GM20000 (cell line): ENCODE data around the gene CATSPER4.

ENCODE experiments used
- DNase-seq: peaks from one replicate; pipeline ENCODE4 v3.0.0; 2012; ENCODE audit warnings: low spot score
- CTCF ChIP-seq: IDR thresholded peaks from 2 replicates; pipeline ENCODE4 v1.5.1; 2012; ENCODE audit warnings: mild to moderate bottlenecking, control low read depth; ENCODE audit errors: extremely low read depth, missing control alignments

The CATSPER4 gene

DNA sequence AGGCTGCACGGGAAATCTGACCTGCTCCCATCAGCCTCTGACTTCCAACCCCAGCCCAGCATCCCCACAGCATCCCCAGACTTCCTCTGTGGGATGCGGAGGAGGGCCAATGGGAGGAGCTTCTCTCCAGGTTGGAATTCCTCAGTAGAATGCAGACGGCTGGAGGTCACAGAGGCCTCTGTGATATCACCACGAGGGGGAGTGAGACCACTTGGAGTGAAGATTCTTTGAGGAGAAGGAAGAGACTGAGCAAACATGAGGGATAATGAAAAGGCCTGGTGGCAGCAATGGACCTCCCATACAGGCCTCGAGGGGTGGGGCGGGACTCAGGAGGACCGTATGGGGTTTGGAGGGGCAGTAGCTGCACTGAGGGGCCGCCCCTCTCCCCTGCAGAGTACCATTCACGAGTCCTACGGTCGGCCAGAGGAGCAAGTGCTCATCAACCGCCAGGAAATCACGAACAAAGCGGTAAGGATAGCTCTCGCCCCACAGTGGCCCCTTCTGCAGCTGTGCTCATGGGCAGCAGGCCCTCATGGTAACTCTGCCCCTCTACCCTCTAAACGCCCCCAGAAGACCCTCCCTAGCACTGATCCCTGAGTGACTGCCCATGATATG, at the start of gene CATSPER4:
Gene CATSPER4 (plus strand): TSS at position 230 of the 615 bp plus-strand sequence. CDS start 26 bp downstream, at position 256.
- no peak for DNase-seq
- TF ChIP-seq CTCF: no peak

GRCh38 chr1:26142159-26142558, 48.2 kb upstream of the CATSPER4 start:
- no peak for TF ChIP-seq CTCF
- DNase-seq: no peak

DNA sequence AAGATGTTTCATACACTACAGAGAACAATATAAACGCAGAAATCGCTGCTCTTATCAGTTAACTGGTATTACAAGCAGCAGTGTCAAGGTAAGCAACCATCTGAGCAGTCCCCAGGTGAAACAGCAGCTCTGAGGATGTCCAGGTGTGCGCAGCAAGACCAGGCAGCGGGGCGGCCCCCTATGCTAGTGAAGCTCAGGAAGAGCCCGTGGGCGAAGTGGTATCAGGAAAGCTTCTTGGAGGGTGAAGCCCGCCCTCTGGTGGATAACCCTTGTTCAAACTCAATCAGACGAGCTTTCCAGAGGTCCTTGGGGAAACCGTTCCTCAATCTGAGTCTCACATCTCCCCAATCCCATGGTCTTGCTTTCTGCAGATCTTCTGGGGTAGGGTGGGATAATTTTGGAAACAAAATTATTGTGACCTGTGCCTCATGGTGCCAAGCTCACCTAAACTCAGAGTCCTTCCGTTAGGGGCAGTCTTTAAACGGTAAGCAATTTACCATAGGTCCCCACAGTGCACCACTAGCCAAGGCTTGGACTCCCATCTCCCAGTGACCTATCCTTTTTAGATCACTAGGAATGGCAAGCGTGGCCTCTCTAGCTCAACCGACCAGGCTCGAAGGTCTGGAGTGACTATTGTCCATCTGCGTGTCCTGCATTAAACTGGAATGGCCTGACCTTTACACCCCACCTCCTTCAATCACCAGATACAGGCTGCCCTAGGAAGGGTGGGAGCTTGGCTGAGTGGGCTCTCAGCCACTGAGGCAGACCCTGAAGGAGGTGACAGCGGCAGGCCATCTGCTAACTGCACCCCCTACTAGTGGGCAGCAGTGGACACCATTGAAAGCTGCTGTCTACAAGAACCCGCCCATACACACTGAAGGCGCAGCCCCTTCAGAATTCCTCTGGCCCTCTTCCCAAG, 45.1 kb upstream of the CATSPER4 start:
- TF ChIP-seq CTCF: peak; percentile 39
- DNase-seq: peak; percentile 75

GRCh38 chr1:26145960-26146294, 44.5 kb upstream of the CATSPER4 start:
- TF ChIP-seq CTCF: no peak
- DNase-seq: no peak

DNA sequence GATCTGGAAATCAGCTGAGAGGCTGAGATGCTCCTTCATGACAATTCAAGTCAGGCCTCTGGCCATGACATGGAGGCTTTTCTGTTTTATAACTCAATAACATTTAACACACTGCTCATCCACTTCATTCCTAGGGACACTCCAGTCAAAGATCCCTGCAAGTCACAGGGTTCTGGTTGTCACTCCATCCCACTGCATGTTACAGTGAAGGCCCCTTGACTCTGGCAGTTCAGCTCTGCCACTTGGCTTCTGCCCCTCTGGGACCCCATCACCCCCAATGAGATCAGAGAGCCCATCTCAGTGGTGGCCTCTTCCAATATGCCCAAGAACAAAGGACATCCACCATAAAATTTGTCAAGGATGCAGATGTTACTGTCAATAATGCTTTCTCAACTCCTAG, 41.5 kb upstream of the CATSPER4 start:
- no peak for TF ChIP-seq CTCF
- no peak for DNase-seq

DNA sequence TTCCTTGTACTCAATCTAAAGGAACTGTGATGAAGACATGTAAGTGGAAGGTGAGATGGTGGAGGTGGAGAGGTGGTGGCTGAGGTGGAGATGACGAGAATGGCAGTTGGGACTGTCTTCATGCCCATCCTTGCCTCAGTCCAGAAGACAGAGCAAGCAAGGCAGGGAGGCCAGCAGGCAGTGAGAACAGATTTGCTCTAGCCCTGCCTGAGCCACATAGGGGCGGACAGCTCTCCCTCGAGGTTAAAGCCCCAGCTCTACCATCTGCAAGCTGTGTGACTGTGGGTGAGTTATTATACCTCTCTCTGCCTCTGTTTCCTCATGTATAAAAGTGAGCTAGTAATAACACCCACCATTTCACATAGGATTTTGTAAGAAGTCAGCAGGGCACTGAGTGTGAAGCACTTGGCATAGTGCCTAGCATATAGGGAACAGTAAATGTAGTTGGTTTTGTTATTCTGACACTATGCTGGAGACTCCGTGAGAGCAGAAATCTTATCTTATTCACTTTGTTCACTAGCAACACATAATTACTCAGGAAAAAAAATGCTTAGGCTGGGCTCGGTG, 36.4 kb upstream of the CATSPER4 start:
- TF ChIP-seq CTCF: no peak
- DNase-seq: no peak

GRCh38 chr1:26154750-26155149, 35.7 kb upstream of the CATSPER4 start:
- no peak for TF ChIP-seq CTCF
- no peak for DNase-seq
